ENCODE measurements around the gene SYT2. TPM values are rescaled to one million over a fixed set of nuclear protein-coding genes. Genes with fewer than 3 reads are reported as not detected.
"Not testable (repeated sequence)": the region's sequence is repeated elsewhere in the genome, so short reads cannot be mapped to it uniquely, and the experiment has no call there.

Gene SYT2
- total RNA-seq, 2 experiments from 2014 or later = not detected

DNA sequence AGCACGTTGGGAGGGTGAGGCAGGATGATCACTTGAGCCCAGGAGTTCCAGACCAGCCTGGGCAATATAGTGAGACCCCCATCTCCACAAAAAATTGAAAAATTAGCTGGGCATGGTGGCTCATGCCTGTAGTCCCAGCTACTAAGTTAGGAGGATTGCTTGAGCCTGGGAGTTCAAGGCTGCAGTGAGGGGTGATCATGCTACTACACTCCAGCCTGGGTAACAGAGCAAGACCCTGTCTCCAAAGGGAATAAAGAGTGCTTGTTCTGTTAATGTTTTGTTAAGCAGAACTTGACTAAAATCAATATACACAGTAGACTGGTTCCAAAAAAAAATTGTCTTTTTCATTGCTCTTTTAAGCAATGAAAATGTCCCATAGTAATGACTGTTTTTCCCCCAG lies 146.4 kb downstream of the SYT2 start:
- Mint-ChIP-seq H3K36me3 (peaks cover 6% of the 10 kb centered on the region), H3K4me3 (no peak overlapping the region), H3K27me3 (no peaks in the 10 kb centered on the region), H3K4me1 (ENCODE audit: low read depth) (no peaks in the 10 kb centered on the region), H3K27ac (no peak overlapping the region), H3K9me3 (no peaks in the 10 kb centered on the region)
- ChIA-PET CTCF (interaction anchor here (1.5 kb wide), 1 partner anchor 99 kb away, joined by 3 read pairs; no protein-coding TSS in a partner anchor), POLR2A (no interaction called here)
- intact Hi-C loops (cut with micrococcal nuclease) = no loop called here
- no peak for DNase-seq

DNA sequence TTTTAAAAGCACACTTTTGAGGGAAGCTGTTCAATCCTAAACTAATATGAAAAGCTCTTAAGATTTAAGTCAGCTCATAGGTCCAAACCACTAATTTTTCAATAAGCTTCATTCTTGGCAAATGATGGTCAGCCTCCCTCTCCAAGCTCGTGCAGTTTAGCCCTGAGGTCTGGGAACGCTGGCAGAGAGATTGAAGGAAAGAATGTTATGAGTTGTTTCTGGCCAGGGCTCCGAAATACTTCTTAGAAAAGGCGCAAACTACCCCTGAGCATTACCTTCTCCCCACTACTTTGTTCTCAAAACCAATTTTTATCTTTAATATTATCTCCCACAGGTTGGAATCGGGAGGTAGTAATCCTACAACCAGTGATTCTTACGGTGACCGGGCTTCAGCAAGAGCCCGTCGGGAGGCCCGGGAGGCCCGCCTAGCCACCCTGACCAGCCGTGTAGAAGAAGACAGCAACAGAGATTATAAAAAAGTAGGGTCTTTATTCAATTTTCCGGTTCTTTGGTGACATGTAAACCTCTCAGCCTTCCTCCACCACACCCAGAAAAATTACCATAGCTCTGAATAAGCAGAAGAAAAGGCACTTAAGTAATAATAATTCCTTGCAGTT lies 147.7 kb downstream of the SYT2 start:
- H3K27ac Mint-ChIP-seq = no peak overlapping the region
- H3K9me3 Mint-ChIP-seq = no peaks in the 10 kb centered on the region
- no peaks in the 10 kb centered on the region for H3K4me1 Mint-ChIP-seq (ENCODE audit: low read depth)
- ChIA-PET POLR2A (interaction anchor here (0.6 kb wide), 1 partner anchor 220 kb away, joined by 3 read pairs; no protein-coding TSS in a partner anchor), CTCF (interaction anchor here (1.9 kb wide), 1 partner anchor 9 kb away, joined by 8 read pairs; no protein-coding TSS in a partner anchor)
- no peaks in the 10 kb centered on the region for H3K27me3 Mint-ChIP-seq
- no peak for DNase-seq
- intact Hi-C loops (cut with micrococcal nuclease) = no loop called here
- no peaks in the 10 kb centered on the region for H3K36me3 Mint-ChIP-seq
- H3K4me3 Mint-ChIP-seq = no peak overlapping the region

DNA sequence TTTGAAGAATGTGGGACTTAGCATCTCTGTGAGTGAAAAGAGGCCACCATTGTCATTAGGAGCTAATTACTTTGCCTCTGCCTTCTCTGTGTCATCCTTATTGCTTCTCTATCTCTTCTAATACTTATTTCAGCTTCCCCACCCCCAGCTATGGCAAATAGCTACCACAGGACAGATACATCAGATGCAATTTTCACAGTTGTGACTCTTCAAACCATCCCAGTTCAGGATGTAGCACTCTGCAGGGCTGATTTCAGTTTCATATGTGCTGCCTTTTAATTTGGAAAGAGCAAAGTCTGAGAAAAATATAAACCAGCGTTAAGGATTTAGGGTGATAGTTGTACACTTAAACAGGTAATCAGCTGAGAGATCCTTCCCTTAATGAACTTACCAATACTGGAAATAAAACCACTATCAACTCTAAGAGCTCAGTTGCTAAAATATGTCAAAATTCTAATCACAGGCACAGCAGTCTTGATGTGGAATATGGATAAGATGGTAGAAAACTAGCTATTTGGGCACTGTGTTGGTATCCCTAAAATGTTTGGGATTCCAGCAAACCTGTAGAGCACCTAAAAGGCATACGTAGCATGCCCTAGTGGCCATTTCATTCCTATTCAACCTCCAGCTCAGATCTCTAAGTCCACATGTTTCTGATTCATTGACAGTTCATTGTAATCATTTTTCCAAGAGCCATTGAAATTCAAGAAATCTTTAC lies 148.4 kb downstream of the SYT2 start:
- no peaks in the 10 kb centered on the region for H3K36me3 Mint-ChIP-seq
- POLR2A ChIA-PET = interaction anchor here (0.6 kb wide), 1 partner anchor 219 kb away, joined by 3 read pairs; no protein-coding TSS in a partner anchor
- H3K27ac Mint-ChIP-seq = no peak overlapping the region
- CTCF ChIA-PET = interaction anchor here (1.9 kb wide), 1 partner anchor 10 kb away, joined by 8 read pairs; no protein-coding TSS in a partner anchor
- H3K4me1 Mint-ChIP-seq (ENCODE audit: low read depth) = no peaks in the 10 kb centered on the region
- no peaks in the 10 kb centered on the region for H3K27me3 Mint-ChIP-seq
- no peaks in the 10 kb centered on the region for H3K9me3 Mint-ChIP-seq
- DNase-seq = no peak
- intact Hi-C loops (cut with micrococcal nuclease) = no loop called here
- H3K4me3 Mint-ChIP-seq = no peak overlapping the region

GRCh38 chr1:202561240-202561639 lies 149.0 kb downstream of the SYT2 start:
- intact Hi-C loops (cut with micrococcal nuclease) = no loop called here
- Mint-ChIP-seq H3K36me3 (no peaks in the 10 kb centered on the region), H3K27me3 (no peaks in the 10 kb centered on the region), H3K4me3 (no peak overlapping the region), H3K9me3 (no peaks in the 10 kb centered on the region), H3K4me1 (ENCODE audit: low read depth) (no peaks in the 10 kb centered on the region), H3K27ac (no peak overlapping the region)
- POLR2A ChIA-PET = no interaction called here
- DNase-seq = no peak
- CTCF ChIA-PET = interaction anchor here (0.6 to 1.9 kb wide), 4 partner anchors 11 to 275 kb away, joined by 3 to 8 read pairs (median 3); no protein-coding TSS in a partner anchor

DNA sequence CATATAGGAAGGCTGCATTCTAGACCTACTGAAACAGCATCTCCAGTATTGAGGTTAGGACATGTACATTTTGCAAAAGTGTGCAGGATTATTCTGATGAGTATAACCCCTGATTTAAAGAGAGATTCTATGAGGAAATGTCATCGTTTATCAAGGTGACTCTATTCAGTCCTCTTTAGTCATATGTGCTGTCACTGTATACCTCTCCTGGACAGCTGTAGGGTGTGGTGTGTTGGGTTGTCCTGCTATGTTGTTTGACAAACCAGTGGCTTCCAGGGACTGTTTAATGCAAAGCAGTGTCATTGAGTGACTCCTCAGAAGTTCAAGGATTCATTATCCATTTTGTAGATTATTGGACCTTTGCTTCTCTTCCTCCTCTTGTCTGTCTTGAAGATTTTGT lies 152.6 kb downstream of the SYT2 start:
- H3K27me3 Mint-ChIP-seq; H3K9me3 Mint-ChIP-seq; H3K4me3 Mint-ChIP-seq; intact Hi-C loops (cut with micrococcal nuclease); POLR2A ChIA-PET; H3K36me3 Mint-ChIP-seq; DNase-seq; H3K4me1 Mint-ChIP-seq (ENCODE audit: low read depth); CTCF ChIA-PET; H3K27ac Mint-ChIP-seq: not testable (repeated sequence)

DNA sequence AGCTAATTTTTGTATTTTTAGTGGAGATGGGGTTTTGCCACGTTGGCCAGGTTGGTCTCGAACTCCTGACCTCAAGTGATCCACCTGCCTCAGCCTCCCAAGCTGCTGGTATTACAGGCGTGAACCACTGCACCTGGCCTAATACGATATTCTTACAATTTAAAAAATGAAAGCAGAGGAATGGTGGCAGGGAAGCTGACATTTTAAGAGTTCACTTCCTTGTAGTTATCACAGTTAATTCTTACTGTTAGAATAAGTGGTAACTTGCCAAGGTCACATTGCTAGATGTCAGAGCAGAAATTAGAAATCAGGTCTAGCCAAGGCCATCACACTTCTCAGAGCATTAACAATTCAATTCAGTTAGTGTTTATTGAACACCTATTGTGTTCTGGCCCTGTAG lies 154.2 kb downstream of the SYT2 start:
- POLR2A ChIA-PET; DNase-seq; H3K9me3 Mint-ChIP-seq; H3K4me3 Mint-ChIP-seq; H3K36me3 Mint-ChIP-seq; H3K27me3 Mint-ChIP-seq; intact Hi-C loops (cut with micrococcal nuclease); H3K4me1 Mint-ChIP-seq (ENCODE audit: low read depth); CTCF ChIA-PET; H3K27ac Mint-ChIP-seq: not testable (repeated sequence)

DNA sequence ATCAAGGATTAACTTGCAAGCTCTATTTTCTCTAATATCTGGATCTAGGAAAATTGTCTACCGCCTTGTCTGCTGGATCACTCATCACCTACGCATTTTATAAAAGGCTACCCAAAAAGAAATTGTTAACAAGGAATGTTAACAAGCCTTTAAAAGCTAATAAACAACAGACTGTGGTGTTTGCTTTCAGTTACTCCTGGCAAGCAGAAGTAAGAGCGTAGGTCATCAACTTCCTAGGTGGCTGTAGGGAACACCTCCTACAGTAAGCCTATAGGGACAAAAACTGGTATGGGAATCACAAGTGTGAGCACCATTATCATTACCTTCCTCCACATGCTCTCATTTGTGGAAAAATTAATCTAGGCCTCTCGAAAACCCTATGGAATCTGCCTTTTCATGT lies 155.6 kb downstream of the SYT2 start:
- H3K4me3 Mint-ChIP-seq; H3K9me3 Mint-ChIP-seq; H3K27me3 Mint-ChIP-seq; POLR2A ChIA-PET; H3K36me3 Mint-ChIP-seq; H3K4me1 Mint-ChIP-seq (ENCODE audit: low read depth); intact Hi-C loops (cut with micrococcal nuclease); DNase-seq; H3K27ac Mint-ChIP-seq: not testable (repeated sequence)
- CTCF ChIA-PET = interaction anchor here (1.3 kb wide), 1 partner anchor 17 kb away, joined by 3 read pairs; no protein-coding TSS in a partner anchor

GRCh38 chr1:202553560-202554038 lies 156.7 kb downstream of the SYT2 start:
- POLR2A ChIA-PET = no interaction called here
- no peak overlapping the region for H3K27ac Mint-ChIP-seq
- intact Hi-C loops (cut with micrococcal nuclease) = no loop called here
- no peaks in the 10 kb centered on the region for H3K9me3 Mint-ChIP-seq
- H3K4me1 Mint-ChIP-seq (ENCODE audit: low read depth) = peaks cover 2% of the 10 kb centered on the region
- no peak overlapping the region for H3K4me3 Mint-ChIP-seq
- CTCF ChIA-PET = interaction anchor here (1.3 kb wide), 1 partner anchor 18 kb away, joined by 3 read pairs; no protein-coding TSS in a partner anchor
- H3K36me3 Mint-ChIP-seq = no peaks in the 10 kb centered on the region
- DNase-seq = no peak
- no peaks in the 10 kb centered on the region for H3K27me3 Mint-ChIP-seq

GRCh38 chr1:202553078-202553477 lies 157.2 kb downstream of the SYT2 start:
- not testable (repeated sequence) for H3K27ac Mint-ChIP-seq

DNA sequence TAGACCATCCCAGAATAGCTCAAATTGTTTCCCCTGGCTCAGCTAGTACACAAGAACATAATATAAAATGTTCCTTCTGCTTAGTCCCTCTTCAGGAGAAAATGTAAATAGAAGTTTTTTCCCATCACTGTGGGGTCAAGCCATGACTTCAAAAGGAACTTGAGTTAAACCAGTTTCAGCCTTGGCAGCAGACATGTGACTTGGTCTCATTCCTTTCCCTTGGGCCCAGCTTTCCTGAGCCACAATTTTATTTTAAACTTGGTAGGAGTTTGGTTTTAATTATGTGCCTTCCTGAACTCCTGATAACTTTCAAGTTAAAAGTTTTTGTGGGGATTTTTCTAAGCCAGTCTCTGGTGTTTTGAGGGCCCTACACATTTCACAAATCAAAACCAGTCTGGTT lies 157.6 kb downstream of the SYT2 start:
- H3K4me1 Mint-ChIP-seq (ENCODE audit: low read depth); H3K9me3 Mint-ChIP-seq; H3K27me3 Mint-ChIP-seq; H3K36me3 Mint-ChIP-seq; H3K4me3 Mint-ChIP-seq; H3K27ac Mint-ChIP-seq; DNase-seq; CTCF ChIA-PET; POLR2A ChIA-PET; intact Hi-C loops (cut with micrococcal nuclease): not testable (repeated sequence)

More at GRCh38 chr1:202553078-202553477, 157.2 kb downstream of the SYT2 start:
- POLR2A ChIA-PET; DNase-seq; H3K36me3 Mint-ChIP-seq; CTCF ChIA-PET; H3K4me1 Mint-ChIP-seq (ENCODE audit: low read depth); H3K4me3 Mint-ChIP-seq; H3K27me3 Mint-ChIP-seq; intact Hi-C loops (cut with micrococcal nuclease); H3K9me3 Mint-ChIP-seq: not testable (repeated sequence)

- H3K36me3 Mint-ChIP-seq = no peaks in the 10 kb centered on the region
- H3K27ac Mint-ChIP-seq = no peak overlapping the region
- no peak for DNase-seq
- CTCF ChIA-PET = no interaction called here
- POLR2A ChIA-PET = no interaction called here
- H3K9me3 Mint-ChIP-seq = no peaks in the 10 kb centered on the region
- intact Hi-C loops (cut with micrococcal nuclease) = no loop called here
- H3K4me1 Mint-ChIP-seq (ENCODE audit: low read depth) = peaks cover 2% of the 10 kb centered on the region
- no peak overlapping the region for H3K4me3 Mint-ChIP-seq
- no peaks in the 10 kb centered on the region for H3K27me3 Mint-ChIP-seq
Observed at GRCh38 chr1:202551683-202552082, 158.6 kb downstream of the SYT2 start.

DNA sequence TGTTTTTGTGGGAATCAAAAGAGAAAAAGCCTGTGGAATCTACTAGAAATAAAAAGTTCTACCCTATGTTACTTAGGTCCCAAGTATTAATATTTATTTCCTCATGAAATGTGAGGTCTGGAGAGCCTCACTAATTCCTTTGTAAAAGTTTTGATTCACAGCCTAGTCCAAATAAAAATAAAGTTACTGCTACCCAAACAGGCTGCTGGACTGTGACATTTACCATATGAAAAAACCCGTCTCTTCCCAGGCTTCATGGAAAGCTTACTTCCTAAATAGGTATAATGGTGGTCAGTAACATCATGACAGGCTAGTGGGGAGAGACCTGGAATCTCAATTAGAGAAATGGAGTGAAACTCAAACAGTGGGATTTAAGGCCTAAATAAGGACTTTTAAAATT lies 160.2 kb downstream of the SYT2 start:
- intact Hi-C loops (cut with micrococcal nuclease); H3K4me3 Mint-ChIP-seq; H3K27me3 Mint-ChIP-seq; CTCF ChIA-PET; H3K36me3 Mint-ChIP-seq; POLR2A ChIA-PET; H3K9me3 Mint-ChIP-seq; DNase-seq; H3K4me1 Mint-ChIP-seq (ENCODE audit: low read depth); H3K27ac Mint-ChIP-seq: not testable (repeated sequence)

DNA sequence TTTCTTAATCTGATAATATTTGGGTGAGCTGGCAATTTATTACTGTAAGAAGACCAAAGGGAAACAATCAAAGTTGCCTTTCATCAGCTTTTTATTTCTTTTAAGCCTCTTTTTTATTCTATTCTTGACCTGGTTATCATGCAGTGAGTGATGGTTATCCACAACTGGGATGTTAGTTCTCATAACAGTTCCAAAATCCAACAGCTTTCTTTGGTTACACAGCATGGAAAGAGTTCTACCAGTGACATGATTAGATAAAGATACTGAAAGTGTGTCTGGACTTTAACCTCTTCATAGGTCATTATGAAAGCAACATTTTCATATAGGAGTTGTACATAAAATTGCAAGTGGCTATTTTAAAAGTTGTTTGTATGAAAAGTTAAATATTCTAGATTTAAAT lies 163.0 kb downstream of the SYT2 start:
- H3K36me3 Mint-ChIP-seq = no peaks in the 10 kb centered on the region
- no peak overlapping the region for H3K27ac Mint-ChIP-seq
- POLR2A ChIA-PET = no interaction called here
- no peak overlapping the region for H3K4me3 Mint-ChIP-seq
- H3K27me3 Mint-ChIP-seq = no peaks in the 10 kb centered on the region
- no peaks in the 10 kb centered on the region for H3K9me3 Mint-ChIP-seq
- intact Hi-C loops (cut with micrococcal nuclease) = no loop called here
- peaks cover 3% of the 10 kb centered on the region for H3K4me1 Mint-ChIP-seq (ENCODE audit: low read depth)
- CTCF ChIA-PET = no interaction called here
- no peak for DNase-seq

Measured in activated CD4-positive, alpha-beta memory T cell treated with anti-CD3 and anti-CD28 coated beads for 36 hours (primary cell).